Activated CD4-positive, alpha-beta T cell treated with anti-CD3 and anti-CD28 coated beads, Interleukin-10, Interleukin-2, amounts not matched to agents 100 ng/mL and 50 ng/mL, durations not matched to agents 16 hours and 8 hours (primary cell): Measurements from ENCODE around the gene NAT10.

ENCODE experiments used
- DNase-seq: peaks from one replicate; pipeline ENCODE4 v3.0.0-alpha.2; 2020

Gene NAT10

GRCh38 chr11:34111722-34112270 lies 6.4 kb downstream of the NAT10 start:
- DNase-seq, result no peak

- no peak for DNase-seq
Measured at GRCh38 chr11:34114014-34114413, 8.6 kb downstream of the NAT10 start.

- DNase-seq, result no peak
Measured at GRCh38 chr11:34114471-34114870, 9.0 kb downstream of the NAT10 start.

- DNase-seq, result no peak
Measured at GRCh38 chr11:34120651-34121050, 15.2 kb downstream of the NAT10 start.

- no peak for DNase-seq
Measured at GRCh38 chr11:34124885-34125668, 19.6 kb downstream of the NAT10 start.

- no peak for DNase-seq
Measured at GRCh38 chr11:34126959-34127848, 21.8 kb downstream of the NAT10 start.

- DNase-seq, result no peak
Measured at GRCh38 chr11:34128824-34129223, 23.4 kb downstream of the NAT10 start.

GRCh38 chr11:34132261-34132965 lies 27.0 kb downstream of the NAT10 start:
- no peak for DNase-seq

GRCh38 chr11:34134765-34135164 lies 29.3 kb downstream of the NAT10 start:
- peak; percentile 63 for DNase-seq

- peak; percentile 65 for DNase-seq
Measured at GRCh38 chr11:34135439-34135838, 30.0 kb downstream of the NAT10 start.

- DNase-seq, result no peak
Measured at GRCh38 chr11:34136420-34136819, 31.0 kb downstream of the NAT10 start.

GRCh38 chr11:34139346-34139745 lies 33.9 kb downstream of the NAT10 start:
- DNase-seq, result no peak

GRCh38 chr11:34140149-34140548 lies 34.7 kb downstream of the NAT10 start:
- DNase-seq, result no peak

GRCh38 chr11:34143048-34143447 lies 37.6 kb downstream of the NAT10 start:
- DNase-seq, result no peak

GRCh38 chr11:34145073-34145472 lies 39.6 kb downstream of the NAT10 start:
- DNase-seq, result no peak

GRCh38 chr11:34145847-34146381 lies 40.5 kb downstream of the NAT10 start:
- no peak for DNase-seq

GRCh38 chr11:34146411-34146810 lies 41.0 kb downstream of the NAT10 start:
- no peak for DNase-seq

GRCh38 chr11:34146866-34147265 lies 41.4 kb downstream of the NAT10 start:
- DNase-seq, result no peak

GRCh38 chr11:34147581-34147980 lies 42.2 kb downstream of the NAT10 start:
- no peak for DNase-seq

- DNase-seq, result no peak
Measured at GRCh38 chr11:34148504-34149165, 43.2 kb downstream of the NAT10 start.

GRCh38 chr11:34149274-34149673 lies 43.8 kb downstream of the NAT10 start:
- no peak for DNase-seq

GRCh38 chr11:34149786-34150185 lies 44.4 kb downstream of the NAT10 start:
- no peak for DNase-seq
